KMS-11 (cell line): Measurements from ENCODE around the gene TAL1.

Source experiments
- H2AFZ ChIP-seq: fragments of 200-600 bp; sonication (generic); 2 replicates; pipeline ENCODE4 v1.6.1; 2016; ENCODE audit warnings: antibody characterized with exemption, mixed run types, low read depth
- H3K27ac ChIP-seq: fragments of 200-600 bp; sonication (generic); 2 replicates; pipeline ENCODE4 v1.6.1; 2016; ENCODE audit warnings: mild to moderate bottlenecking, mixed run types
- H3K27me3 ChIP-seq: fragments of 200-600 bp; sonication (generic); 2 replicates; pipeline ENCODE4 v1.6.1; 2017; ENCODE audit warnings: mild to moderate bottlenecking, low read depth, mixed run types, moderate library complexity; ENCODE audit not compliant: insufficient read depth
- H3K36me3 ChIP-seq: fragments of 200-600 bp; sonication (generic); 2 replicates; pipeline ENCODE4 v1.6.1; 2017; ENCODE audit warnings: mild to moderate bottlenecking, mixed run types; ENCODE audit not compliant: insufficient read depth
- H3K4me1 ChIP-seq: fragments of 200-600 bp; sonication (generic); 2 replicates; pipeline ENCODE4 v1.6.1; 2016; ENCODE audit warnings: mild to moderate bottlenecking, low read depth, mixed run types; ENCODE audit not compliant: poor library complexity, severe bottlenecking
- H3K4me2 ChIP-seq: fragments of 200-600 bp; sonication (generic); 2 replicates; pipeline ENCODE4 v1.7.0; 2016; ENCODE audit warnings: mild to moderate bottlenecking, mixed run types
- H3K4me3 ChIP-seq: fragments of 200-600 bp; sonication (generic); IDR thresholded peaks from 2 replicates; pipeline ENCODE4 v1.6.1; 2017; ENCODE audit warnings: low read depth, low read length, mixed read lengths; ENCODE audit not compliant: insufficient read depth
- H3K79me2 ChIP-seq: fragments of 200-600 bp; sonication (generic); 2 replicates; pipeline ENCODE4 v1.6.1; 2016; ENCODE audit warnings: low read depth, mixed run types; ENCODE audit not compliant: insufficient read depth
- H3K9ac ChIP-seq: fragments of 200-600 bp; sonication (generic); 2 replicates; pipeline ENCODE4 v1.6.1; 2016; ENCODE audit warnings: mild to moderate bottlenecking, mixed run types
- H4K20me1 ChIP-seq: fragments of 200-600 bp; sonication (generic); 2 replicates; pipeline ENCODE4 v1.6.1; 2016; ENCODE audit warnings: mild to moderate bottlenecking, mixed run types; ENCODE audit not compliant: insufficient read depth
- TF ChIP-seq, protein P1 (sequence below): fragments of 200-600 bp; sonication (generic); conservative IDR thresholded peaks from 2 replicates; pipeline ENCODE4 v1.6.1; 2017; ENCODE audit warnings: low read depth, mild to moderate bottlenecking, antibody characterized with exemption, low read length, moderate library complexity, mixed read lengths

Gene TAL1

DNA sequence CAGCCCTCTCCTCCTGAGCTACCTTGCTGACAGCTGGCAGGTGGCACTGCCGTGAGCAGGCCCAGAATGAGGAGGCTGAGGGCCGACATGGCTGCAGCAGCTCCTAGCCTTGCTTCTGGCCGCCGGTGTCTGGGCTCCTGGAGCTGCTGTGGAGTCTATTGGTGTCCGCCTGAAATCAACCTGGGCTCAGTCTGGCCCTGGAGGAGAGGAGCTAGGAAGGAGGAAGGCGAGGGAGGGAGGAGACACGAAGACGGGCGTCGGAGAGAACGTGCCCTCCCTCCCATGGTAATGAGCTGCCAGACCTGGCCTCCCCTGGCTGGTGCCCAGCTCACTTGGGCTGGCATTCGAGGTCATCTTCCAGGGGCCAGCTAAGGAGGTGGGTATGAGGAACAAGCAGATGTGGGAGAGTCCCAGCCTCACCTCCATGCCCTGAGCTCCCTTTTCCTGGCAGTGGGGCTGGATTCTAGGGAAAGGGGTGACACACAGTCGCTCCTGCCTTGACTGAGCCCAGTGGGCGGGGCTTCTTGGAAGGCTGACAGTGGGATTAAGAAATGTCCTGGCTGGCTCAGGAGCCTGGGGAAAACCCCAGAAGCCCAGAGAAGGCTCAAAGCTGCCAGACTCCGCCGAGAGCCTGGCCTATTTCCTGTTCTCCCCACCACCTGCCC is 42.0 kb downstream of the TAL1 start, which contains the start of gene PDZK1IP1:
Gene PDZK1IP1, minus strand, starts transcription at position 193 of the 665 bp plus-strand sequence. Its CDS starts 104 bp downstream, at position 89.
- H3K4me3 ChIP-seq = no peak within 1 kb of the TSS
- H3K27ac ChIP-seq = no peak within 1 kb of the TSS
- no peaks in the 10 kb centered on the region for H3K27me3 ChIP-seq
- H3K4me1 ChIP-seq = no peaks in the 10 kb centered on the region
- TF ChIP-seq, protein P1, sequence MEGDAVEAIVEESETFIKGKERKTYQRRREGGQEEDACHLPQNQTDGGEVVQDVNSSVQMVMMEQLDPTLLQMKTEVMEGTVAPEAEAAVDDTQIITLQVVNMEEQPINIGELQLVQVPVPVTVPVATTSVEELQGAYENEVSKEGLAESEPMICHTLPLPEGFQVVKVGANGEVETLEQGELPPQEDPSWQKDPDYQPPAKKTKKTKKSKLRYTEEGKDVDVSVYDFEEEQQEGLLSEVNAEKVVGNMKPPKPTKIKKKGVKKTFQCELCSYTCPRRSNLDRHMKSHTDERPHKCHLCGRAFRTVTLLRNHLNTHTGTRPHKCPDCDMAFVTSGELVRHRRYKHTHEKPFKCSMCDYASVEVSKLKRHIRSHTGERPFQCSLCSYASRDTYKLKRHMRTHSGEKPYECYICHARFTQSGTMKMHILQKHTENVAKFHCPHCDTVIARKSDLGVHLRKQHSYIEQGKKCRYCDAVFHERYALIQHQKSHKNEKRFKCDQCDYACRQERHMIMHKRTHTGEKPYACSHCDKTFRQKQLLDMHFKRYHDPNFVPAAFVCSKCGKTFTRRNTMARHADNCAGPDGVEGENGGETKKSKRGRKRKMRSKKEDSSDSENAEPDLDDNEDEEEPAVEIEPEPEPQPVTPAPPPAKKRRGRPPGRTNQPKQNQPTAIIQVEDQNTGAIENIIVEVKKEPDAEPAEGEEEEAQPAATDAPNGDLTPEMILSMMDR = no peak
- no peak within 1 kb of the TSS for H2AFZ ChIP-seq
- no peaks in the 10 kb centered on the region for H4K20me1 ChIP-seq
- H3K36me3 ChIP-seq = no peaks in the 10 kb centered on the region
- no peak within 1 kb of the TSS for H3K4me2 ChIP-seq
- no peaks in the 10 kb centered on the region for H3K79me2 ChIP-seq
- no peak within 1 kb of the TSS for H3K9ac ChIP-seq

DNA sequence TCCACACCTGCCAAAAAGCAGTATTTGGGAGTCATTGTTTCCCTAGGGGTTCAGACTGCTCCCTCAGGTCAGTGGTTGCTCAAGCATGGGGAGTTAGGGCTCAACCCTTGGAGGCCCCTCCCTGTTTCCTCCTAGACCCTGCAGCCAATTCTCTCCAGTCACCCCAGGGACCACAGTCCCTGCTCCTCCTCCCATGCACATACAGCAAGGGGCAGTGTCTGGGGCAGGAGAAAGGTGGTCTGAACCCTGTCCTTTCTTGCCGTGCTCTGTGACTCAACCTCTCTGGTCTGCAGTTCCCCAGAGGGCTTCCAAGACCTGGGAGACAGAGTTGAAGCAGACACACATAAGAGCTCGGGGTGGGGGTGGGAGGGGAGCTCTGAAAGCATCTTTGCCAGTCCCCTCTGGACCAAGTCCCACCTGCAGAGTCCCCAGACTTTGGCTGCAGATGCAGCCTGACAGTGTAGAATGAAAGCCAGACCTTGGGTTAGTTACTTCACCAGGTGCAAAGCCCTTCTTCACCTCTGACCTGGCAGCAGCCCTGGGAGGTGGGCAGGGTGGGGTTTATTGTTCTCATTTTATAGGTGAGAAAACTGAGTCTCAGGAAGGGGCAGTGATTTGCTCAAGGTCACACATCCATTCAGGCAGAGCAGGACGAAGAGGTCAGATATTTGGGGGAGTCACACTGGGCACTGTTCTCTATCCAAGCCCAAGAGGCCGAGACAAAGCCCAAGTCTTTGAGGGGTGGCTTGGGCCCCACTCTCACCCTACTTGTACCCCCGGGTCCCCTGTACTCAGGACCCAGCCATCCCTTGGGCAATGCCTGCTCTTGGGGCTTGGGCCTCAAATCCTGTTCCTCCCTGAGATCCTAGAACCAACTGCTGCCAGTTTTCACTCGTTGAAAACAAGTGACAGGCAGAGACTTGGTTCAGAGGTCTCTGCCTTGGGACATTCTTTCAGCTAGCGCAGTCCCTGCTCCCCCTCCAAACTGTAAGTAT is 42.9 kb downstream of the TAL1 start:
- Histone ChIP-seq H3K79me2 (no peaks in the 10 kb centered on the region), H3K36me3 (no peaks in the 10 kb centered on the region), H4K20me1 (no peaks in the 10 kb centered on the region), H2AFZ (no peak overlapping the region), H3K4me2 (no peak overlapping the region), H3K4me3 (no peak overlapping the region), H3K9ac (no peak overlapping the region), H3K27me3 (no peaks in the 10 kb centered on the region), H3K27ac (no peak overlapping the region), H3K4me1 (no peaks in the 10 kb centered on the region)
- TF ChIP-seq, protein P1 = no peak

DNA sequence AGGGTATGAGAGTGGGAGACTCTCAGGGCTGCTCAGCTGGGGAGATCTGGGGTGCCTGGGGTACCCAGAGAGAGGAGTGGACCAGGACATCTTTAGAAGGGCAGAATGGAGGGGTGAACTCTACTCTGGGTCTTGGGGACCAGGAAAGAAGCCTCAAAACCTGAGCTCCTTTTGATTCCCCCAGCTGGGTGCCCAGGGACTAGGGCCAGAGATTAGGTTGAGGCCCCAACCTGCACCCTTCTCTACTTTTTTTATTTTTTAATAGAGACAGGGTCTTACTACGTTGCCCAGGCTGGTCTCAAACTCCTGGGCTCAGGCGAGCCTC is 44.1 kb downstream of the TAL1 start:
- no peaks in the 10 kb centered on the region for H3K27me3 ChIP-seq
- no peak overlapping the region for H2AFZ ChIP-seq
- no peaks in the 10 kb centered on the region for H3K36me3 ChIP-seq
- TF ChIP-seq, protein P1 = no peak
- no peaks in the 10 kb centered on the region for H3K4me1 ChIP-seq
- no peaks in the 10 kb centered on the region for H3K79me2 ChIP-seq
- no peak overlapping the region for H3K4me3 ChIP-seq
- no peak overlapping the region for H3K9ac ChIP-seq
- H3K4me2 ChIP-seq = no peak overlapping the region
- H3K27ac ChIP-seq = no peak overlapping the region
- no peaks in the 10 kb centered on the region for H4K20me1 ChIP-seq

DNA sequence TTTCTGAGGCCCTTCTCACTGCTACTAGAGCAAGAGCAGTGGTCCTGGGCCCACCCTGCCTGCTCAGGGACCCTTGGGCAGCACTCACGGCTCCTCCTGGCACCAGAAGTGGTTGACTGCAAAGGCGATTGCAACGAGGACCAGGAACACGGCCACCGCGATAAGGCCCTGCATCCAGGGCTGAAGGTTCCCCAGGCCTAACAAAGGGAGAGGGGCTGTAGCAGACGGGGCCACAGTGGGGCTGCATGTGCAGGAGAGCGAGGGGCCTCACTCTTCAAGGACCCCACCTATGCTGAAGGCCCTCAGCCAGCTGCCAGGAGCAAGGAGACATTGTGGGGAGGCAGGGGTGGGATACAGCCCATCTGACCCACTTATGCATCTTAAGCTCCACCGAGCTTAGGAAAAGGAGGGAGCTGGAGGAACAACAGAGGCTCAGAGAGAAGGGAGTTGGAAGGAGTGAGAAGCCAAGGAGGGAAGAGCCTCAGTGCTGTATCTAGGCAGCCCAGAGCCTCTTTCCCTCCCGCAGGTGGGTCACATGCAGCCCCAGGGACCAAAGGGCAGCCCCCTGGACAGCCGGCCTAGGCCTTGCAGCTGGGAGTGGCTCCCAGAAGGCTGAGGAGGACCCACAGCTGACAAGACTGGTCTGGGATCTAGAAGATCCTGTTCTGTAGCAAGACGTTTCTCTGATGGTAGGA is 44.6 kb downstream of the TAL1 start:
- TF ChIP-seq, protein P1 = no peak
- Histone ChIP-seq H2AFZ (no peak overlapping the region), H3K4me3 (no peak overlapping the region), H3K27me3 (no peaks in the 10 kb centered on the region), H4K20me1 (no peaks in the 10 kb centered on the region), H3K4me2 (no peak overlapping the region), H3K4me1 (no peaks in the 10 kb centered on the region), H3K79me2 (no peaks in the 10 kb centered on the region), H3K27ac (no peak overlapping the region), H3K36me3 (no peaks in the 10 kb centered on the region), H3K9ac (no peak overlapping the region)
